IPS-18a (cell line): ENCODE measurements around the gene SEPTIN14.
"Not testable (repeated sequence)": the region's sequence is repeated elsewhere in the genome, so short reads cannot be mapped to it uniquely, and the experiment has no call there.

Source experiments
- H3K27ac ChIP-seq: one replicate; pipeline ENCODE4 v1.5.1; 2013; ENCODE audit warnings: low read length
- H3K27me3 ChIP-seq: one replicate; pipeline ENCODE4 v1.6.1; 2013; ENCODE audit warnings: mild to moderate bottlenecking, low read length; ENCODE audit not compliant: control insufficient read depth, insufficient read depth
- H3K36me3 ChIP-seq: one replicate; pipeline ENCODE4 v1.6.1; 2013; ENCODE audit warnings: low read depth, low read length; ENCODE audit not compliant: control insufficient read depth
- H3K4me1 ChIP-seq: one replicate; pipeline ENCODE4 v1.6.1; 2013; ENCODE audit warnings: low read depth, low read length; ENCODE audit not compliant: control insufficient read depth
- H3K4me3 ChIP-seq: one replicate; pipeline ENCODE4 v1.5.1; 2013; ENCODE audit warnings: low read length
- H3K9ac ChIP-seq: one replicate; pipeline ENCODE4 v1.6.1; 2013; ENCODE audit warnings: mild to moderate bottlenecking, low read length, moderate library complexity
- H3K9me3 ChIP-seq: one replicate; pipeline ENCODE4 v1.6.1; 2013; ENCODE audit warnings: low read depth, low read length; ENCODE audit not compliant: control insufficient read depth

Gene SEPTIN14

DNA sequence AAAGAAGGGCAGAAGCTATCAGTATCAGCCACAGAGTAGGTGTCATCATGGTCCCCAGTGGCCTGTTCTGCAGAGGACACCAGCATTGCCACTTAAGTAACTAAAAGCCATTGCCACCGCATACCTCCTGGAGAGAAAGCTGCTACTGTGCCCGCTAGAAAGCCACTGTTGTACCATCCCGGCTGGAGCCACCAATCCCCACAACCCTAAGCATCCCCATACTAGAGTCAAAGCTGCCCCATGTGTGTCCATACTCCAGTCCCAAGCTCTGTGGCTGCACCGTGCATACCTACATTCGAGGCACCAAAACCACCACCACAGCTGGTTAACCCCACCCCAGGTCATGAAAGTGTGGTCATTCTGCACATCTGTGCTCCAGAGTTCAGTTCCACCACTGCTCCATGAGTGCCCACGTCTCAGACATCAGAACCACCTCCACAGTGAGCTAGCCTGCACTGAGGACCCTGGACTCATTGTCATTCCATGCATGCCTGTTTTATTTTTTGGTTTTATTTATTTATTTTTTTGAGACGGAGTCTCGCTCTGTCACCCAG, 9.5 kb upstream of the SEPTIN14 start:
- Histone ChIP-seq H3K36me3 (no peaks in the 10 kb centered on the region), H3K4me3 (no peak overlapping the region), H3K9me3 (peaks cover 14% of the 10 kb centered on the region), H3K9ac (no peak overlapping the region), H3K4me1 (no peaks in the 10 kb centered on the region), H3K27ac (no peak overlapping the region), H3K27me3 (no peaks in the 10 kb centered on the region)

DNA sequence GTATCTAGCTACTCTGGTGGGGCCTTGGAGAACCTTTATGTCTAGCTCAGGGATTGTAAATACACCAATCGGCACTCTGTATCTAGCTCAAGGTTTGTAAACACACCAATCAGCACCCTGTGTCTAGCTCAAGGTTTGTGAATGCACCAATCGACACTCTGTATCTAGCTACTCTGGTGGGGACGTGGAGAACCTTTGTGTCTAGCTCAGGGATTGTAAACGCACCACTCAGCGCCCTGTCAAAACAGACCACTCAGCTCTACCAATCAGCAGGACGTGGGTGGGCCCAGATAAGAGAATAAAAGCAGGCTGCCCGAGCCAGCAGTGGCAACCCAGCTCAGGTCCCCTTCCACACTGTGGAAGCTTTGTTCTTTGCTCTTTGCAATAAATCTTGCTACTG, 6.4 kb upstream of the SEPTIN14 start:
- H3K27ac ChIP-seq, H3K4me3 ChIP-seq, H3K4me1 ChIP-seq, H3K27me3 ChIP-seq, H3K9ac ChIP-seq, H3K36me3 ChIP-seq: not testable (repeated sequence)
- H3K9me3 ChIP-seq, result peaks cover 18% of the 10 kb centered on the region

DNA sequence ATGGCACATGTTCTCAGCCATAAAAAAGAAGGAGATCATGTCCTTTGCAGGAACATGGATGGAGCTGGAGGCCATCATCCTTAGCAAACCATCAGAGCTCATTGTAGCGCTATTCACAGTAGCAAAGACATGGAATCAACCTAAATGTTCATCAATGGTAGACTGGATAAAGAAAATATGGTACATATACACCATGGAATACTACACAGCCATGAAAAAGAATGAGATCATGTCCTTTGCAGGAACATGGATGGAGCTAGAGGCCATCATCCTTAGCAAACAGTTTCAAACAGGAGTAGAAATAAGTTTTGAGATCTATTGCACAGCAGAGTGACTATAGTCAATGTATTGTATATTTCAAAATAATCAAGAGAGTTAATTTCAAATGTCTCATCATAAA, 17.4 kb downstream of the SEPTIN14 start:
- H3K9me3 ChIP-seq, result peaks cover 27% of the 10 kb centered on the region
- H3K4me3 ChIP-seq, H3K36me3 ChIP-seq, H3K27me3 ChIP-seq, H3K9ac ChIP-seq, H3K4me1 ChIP-seq, H3K27ac ChIP-seq: not testable (repeated sequence)

DNA sequence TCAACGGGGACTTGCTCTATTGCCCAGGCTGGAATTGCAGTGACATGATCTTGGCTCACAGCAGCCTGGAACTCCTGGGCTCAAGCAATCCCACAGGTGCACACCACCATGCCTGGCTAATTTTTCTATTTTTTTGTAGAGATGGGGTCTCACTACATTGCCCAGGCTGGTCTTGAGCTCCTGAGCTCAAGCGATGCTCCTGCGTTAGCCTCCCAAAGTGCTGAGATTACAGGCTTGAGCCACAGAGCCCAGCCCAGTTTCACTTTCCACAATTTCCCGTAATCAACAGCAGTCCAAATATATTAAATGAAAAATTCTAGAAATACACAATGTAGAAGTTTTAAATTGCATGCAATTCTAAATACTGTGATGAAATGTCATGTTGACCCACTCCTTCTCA, 24.0 kb downstream of the SEPTIN14 start:
- H3K4me1 ChIP-seq, result no peaks in the 10 kb centered on the region

DNA sequence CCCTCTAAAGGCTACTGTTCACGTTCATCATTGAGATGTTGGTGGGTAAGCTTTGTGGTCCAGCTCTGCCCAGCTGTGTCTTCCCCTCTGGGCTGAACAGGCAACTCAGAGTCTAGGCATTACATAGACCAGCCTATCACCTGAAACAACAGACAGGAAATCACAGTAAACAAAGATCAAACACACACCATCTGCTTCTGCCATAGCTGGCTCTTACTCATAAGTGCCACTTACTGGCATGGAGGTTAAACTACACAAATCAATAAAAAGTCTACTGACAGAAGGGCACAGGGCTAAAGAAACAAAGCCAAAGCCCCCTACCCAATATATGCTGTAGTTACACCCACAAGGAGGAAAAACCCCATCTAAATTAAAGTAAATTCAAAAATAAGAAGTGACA, 35.0 kb downstream of the SEPTIN14 start:
- Histone ChIP-seq H3K27me3 (no peaks in the 10 kb centered on the region), H3K9ac (no peak overlapping the region), H3K27ac (no peak overlapping the region), H3K36me3 (no peaks in the 10 kb centered on the region), H3K4me1 (no peaks in the 10 kb centered on the region), H3K9me3 (peaks cover 49% of the 10 kb centered on the region), H3K4me3 (no peak overlapping the region)

More for the DNA sequence above, 24.0 kb downstream of the SEPTIN14 start:
- no peaks in the 10 kb centered on the region for H3K27me3 ChIP-seq
- H3K9ac ChIP-seq, result no peak overlapping the region
- H3K4me3 ChIP-seq, result no peak overlapping the region
- no peak overlapping the region for H3K27ac ChIP-seq
- no peaks in the 10 kb centered on the region for H3K36me3 ChIP-seq
- peaks cover 27% of the 10 kb centered on the region for H3K9me3 ChIP-seq

DNA sequence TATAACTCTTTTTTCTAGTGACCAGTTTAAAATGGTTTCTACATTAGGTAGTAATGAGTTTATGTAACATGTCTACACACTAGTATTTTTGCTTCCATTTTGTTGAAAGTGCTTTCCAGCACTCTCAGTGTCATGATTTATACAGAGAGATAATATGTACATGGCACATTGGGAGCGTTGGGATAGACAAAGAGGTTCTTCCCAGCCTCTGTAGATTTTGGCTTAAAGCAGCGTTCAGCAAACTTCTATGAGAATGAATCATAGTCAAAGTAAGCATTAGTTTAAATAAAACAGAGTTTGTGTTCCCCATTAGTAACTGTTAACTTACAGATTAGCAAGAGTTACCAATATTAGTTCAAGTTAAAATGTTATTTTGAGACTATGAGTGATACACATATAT, 43.9 kb downstream of the SEPTIN14 start:
- Histone ChIP-seq H3K36me3 (no peaks in the 10 kb centered on the region), H3K9me3 (peaks cover 41% of the 10 kb centered on the region), H3K9ac (no peak overlapping the region), H3K27me3 (no peaks in the 10 kb centered on the region), H3K27ac (no peak overlapping the region), H3K4me1 (no peaks in the 10 kb centered on the region), H3K4me3 (no peak overlapping the region)

DNA sequence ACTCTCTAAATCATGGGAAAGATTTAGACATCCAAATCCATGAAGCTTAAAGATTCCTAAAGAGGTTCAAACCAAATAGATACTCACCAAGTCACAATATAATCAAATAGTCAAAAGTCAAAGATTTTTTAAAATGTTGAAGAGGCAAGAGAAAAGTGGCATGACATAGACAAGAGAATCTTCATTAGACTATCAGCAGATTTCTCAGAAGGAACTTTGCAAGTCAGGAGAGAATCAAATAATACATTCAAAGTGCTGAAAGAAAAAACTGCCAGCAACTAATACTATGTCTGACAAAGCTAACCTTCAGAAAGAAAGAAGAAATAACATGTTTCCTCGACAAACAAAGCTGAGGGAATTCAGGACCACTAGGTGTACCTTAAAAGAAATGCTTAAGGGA, 65.3 kb downstream of the SEPTIN14 start:
- H3K4me3 ChIP-seq, H3K27me3 ChIP-seq, H3K36me3 ChIP-seq, H3K4me1 ChIP-seq, H3K9ac ChIP-seq, H3K27ac ChIP-seq: not testable (repeated sequence)
- peaks cover 32% of the 10 kb centered on the region for H3K9me3 ChIP-seq

DNA sequence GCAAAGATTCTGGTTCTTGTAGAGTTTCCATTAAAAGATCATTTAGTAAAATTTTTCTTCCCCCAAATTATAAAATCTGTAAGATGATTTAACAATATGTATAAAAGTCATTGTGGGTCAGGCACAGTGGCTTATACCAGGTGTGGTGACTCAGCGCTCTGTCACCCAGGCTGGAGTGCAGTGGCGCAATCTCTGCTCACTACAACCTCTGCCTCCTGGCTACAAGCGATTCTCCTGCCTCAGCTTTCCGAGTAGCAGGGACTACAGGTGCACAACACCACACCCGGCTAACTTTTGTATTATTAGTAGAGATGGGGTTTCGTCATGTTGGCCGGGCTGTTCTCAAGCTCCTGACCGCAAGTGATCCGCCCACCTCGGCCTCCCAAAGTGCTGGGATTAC, 68.0 kb downstream of the SEPTIN14 start:
- no peaks in the 10 kb centered on the region for H3K36me3 ChIP-seq
- no peaks in the 10 kb centered on the region for H3K4me1 ChIP-seq
- H3K9me3 ChIP-seq, result peaks cover 29% of the 10 kb centered on the region
- H3K27ac ChIP-seq, result no peak overlapping the region
- H3K27me3 ChIP-seq, result no peaks in the 10 kb centered on the region
- H3K4me3 ChIP-seq, result no peak overlapping the region
- H3K9ac ChIP-seq, result no peak overlapping the region

DNA sequence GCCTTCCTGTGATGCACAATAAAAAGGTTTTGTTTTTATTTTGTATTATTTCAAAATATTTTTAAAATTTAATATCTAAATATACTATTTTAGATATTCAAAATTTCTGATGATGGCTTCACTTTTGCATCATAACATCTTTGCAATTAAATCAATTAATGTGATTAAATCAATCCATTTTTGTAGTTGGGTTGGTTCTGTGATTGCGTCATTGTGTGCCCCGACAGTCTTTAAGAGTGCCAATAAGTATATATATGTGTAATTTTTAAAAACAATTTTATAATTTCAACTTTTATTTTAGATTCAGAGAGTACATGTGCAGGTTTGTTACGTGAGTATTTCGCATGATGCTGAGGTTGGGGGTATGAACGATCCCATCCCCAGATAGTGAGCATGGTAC, 70.5 kb downstream of the SEPTIN14 start:
- H3K9me3 ChIP-seq, result peaks cover 29% of the 10 kb centered on the region
- no peaks in the 10 kb centered on the region for H3K27me3 ChIP-seq

DNA sequence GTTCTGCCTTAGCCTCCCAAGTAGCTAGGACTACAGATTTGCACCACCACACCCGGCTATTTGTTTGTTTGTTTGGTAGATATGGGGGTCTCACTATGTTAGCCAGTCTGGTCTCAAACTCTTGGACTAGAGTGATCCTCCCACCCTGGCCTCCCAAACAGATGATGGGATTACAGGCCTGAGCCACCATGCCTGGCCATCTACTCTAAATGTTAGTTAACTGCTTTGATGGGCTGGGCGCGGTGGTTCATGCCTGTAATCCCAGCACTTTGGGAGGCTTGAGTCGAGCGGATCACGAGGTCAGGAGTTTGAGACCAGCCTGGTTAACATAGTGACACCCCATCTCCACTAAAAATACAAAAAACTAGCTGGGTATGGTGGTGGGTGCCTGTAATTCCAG, 74.8 kb downstream of the SEPTIN14 start:
- H3K27me3 ChIP-seq, result no peaks in the 10 kb centered on the region
- no peaks in the 10 kb centered on the region for H3K4me1 ChIP-seq
- no peak overlapping the region for H3K4me3 ChIP-seq
- no peaks in the 10 kb centered on the region for H3K36me3 ChIP-seq
- peaks cover 21% of the 10 kb centered on the region for H3K9me3 ChIP-seq
- no peak overlapping the region for H3K9ac ChIP-seq
- H3K27ac ChIP-seq, result no peak overlapping the region

More for the DNA sequence above, 70.5 kb downstream of the SEPTIN14 start:
- Histone ChIP-seq H3K27ac (no peak overlapping the region), H3K4me3 (no peak overlapping the region), H3K4me1 (no peaks in the 10 kb centered on the region), H3K9ac (no peak overlapping the region), H3K36me3 (no peaks in the 10 kb centered on the region)

DNA sequence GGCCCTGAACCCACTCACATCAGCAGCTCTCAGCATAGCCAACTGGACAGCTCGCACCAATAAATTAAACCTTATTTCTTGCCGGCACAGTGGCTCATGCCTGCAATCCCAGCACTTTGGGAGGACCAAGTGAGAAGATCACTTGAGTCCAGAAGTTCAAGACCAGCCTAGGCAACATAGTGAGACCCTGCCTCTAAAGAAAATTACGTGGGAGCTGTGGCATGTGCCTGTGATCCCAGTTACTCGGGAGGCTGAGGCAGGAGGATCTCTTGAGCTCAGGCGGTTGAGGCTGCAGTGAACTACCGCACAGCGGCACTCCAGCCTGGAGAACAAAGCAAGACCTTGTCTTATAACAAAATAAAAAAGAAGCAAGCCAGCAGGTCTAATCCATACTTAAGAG, 75.7 kb downstream of the SEPTIN14 start:
- Histone ChIP-seq H3K9ac (no peak overlapping the region), H3K36me3 (no peaks in the 10 kb centered on the region), H3K27me3 (no peaks in the 10 kb centered on the region), H3K27ac (no peak overlapping the region), H3K4me1 (no peaks in the 10 kb centered on the region), H3K4me3 (no peak overlapping the region), H3K9me3 (peaks cover 17% of the 10 kb centered on the region)

DNA sequence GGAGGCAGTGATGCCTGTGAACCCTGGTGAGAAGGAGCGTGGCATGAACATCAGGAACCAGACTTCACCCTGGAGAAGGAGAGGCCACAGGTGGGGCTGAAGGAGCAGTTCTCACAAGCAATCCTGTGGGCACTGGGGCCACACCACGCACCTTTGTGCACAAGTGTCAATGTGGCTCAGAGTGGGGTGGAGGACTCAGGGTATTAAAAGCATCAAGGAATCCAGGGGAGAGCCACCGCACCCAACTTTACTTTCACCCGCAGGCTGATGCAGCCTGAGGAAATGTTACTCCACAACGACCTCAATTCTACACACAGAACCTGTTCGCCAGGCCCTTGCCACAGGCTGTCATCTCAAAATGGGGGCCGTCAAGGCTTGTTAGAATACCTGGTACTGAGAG, 77.1 kb downstream of the SEPTIN14 start:
- not testable (repeated sequence) for H3K9ac ChIP-seq, H3K4me3 ChIP-seq, H3K4me1 ChIP-seq, H3K27ac ChIP-seq, H3K36me3 ChIP-seq, H3K27me3 ChIP-seq
- H3K9me3 ChIP-seq, result peaks cover 18% of the 10 kb centered on the region
